GM12864 (cell line): ENCODE measurements around the gene TICAM2.
"Not testable (repeated sequence)": the region's sequence is repeated elsewhere in the genome, so short reads cannot be mapped to it uniquely, and the experiment has no call there.

Source experiments
- DNase-seq: peaks from one replicate; pipeline ENCODE4 v3.0.0-alpha.2; 2011; ENCODE audit warnings: low read depth
- H3K4me3 ChIP-seq: 2 replicates; pipeline ENCODE4 v1.5.1; 2011; ENCODE audit warnings: mild to moderate bottlenecking, low read depth, low read length, control low read depth
- CTCF ChIP-seq: IDR thresholded peaks from 2 replicates; pipeline ENCODE4 v1.5.1; 2011; ENCODE audit warnings: low read depth, mild to moderate bottlenecking, moderate library complexity, low read length, control low read depth, inconsistent platforms; ENCODE audit errors: missing control alignments

TICAM2 gene, protein sequence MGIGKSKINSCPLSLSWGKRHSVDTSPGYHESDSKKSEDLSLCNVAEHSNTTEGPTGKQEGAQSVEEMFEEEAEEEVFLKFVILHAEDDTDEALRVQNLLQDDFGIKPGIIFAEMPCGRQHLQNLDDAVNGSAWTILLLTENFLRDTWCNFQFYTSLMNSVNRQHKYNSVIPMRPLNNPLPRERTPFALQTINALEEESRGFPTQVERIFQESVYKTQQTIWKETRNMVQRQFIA

DNA sequence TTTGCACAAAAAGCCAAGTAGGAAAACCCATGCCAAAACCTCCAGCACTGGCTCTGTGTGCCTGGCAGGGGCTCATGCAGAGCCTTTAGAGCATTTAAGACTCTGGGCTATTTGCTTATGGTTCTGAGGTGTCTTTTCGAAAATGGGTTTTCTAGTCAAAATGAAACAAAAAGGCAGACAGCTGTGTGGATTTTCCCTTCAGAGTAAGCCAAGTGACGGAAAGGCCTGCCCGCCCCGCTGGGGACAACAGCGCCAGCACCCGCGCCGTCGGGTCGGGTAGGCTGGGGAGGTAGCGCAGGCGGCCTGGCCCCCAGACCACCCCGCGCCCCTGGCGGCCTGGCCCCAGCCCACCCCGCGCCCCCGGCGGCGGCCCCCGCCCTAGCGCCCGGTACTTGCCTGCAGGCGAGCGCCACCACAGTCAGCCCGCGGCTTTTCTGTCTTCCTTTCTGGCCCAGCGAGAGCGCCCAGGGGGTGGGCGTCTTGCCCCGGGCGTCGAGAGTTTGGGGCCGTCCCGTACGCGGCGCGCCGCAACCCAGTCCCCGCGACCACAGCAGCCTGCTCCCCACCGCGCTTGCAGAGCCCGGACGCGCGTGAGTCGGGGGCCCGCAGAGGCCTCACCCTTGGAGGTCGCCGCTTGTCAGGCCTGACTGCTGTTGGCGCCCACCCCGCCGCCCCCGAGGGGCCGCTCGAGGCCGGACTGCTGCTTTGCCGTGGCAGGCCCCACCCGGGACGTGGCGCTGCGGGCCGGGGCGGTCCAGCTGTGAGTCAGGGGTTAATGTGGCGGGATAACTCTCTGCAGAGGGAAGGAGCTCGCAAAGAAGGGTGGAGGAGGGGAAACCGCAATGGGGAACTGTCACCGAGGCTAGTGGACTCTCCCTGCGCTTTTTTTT lies at the start of gene TICAM2:
Gene TICAM2 (minus strand): TSS at position 779 of the 890 bp plus-strand sequence. CDS start 21,223 bp downstream, outside the sequence.
- H3K4me3 ChIP-seq = peak within 1 kb of the TSS; percentile 87
- peak; percentile 81 for DNase-seq
- TF ChIP-seq CTCF = peak; percentile 16

DNA sequence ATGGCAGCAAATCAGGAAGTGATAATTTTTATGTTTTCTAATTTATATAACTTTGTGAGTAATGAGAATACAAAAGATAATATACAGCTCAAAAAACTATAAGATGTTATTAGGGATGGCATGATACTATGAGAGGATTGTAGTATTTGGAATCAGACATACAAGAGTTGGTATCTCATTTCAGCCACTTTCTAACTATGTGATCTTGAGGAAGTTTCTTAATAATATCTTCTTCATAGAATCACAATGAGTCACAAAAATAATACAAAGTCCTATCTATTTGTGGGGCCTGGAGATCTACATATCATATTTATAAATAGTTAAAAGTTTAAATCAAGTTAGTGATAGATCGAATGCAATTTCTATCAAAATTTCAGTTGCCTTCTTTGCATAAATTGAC lies 47.3 kb upstream of the TICAM2 start:
- DNase-seq = no peak
- TF ChIP-seq CTCF = no peak

GRCh38 chr5:115648056-115648455 lies 45.8 kb upstream of the TICAM2 start:
- no peak overlapping the region for H3K4me3 ChIP-seq
- DNase-seq = no peak
- TF ChIP-seq CTCF = no peak

More for the DNA sequence above, 47.3 kb upstream of the TICAM2 start:
- H3K4me3 ChIP-seq = no peak overlapping the region

GRCh38 chr5:115645386-115645785 lies 43.1 kb upstream of the TICAM2 start:
- DNase-seq, H3K4me3 ChIP-seq: not testable (repeated sequence)

DNA sequence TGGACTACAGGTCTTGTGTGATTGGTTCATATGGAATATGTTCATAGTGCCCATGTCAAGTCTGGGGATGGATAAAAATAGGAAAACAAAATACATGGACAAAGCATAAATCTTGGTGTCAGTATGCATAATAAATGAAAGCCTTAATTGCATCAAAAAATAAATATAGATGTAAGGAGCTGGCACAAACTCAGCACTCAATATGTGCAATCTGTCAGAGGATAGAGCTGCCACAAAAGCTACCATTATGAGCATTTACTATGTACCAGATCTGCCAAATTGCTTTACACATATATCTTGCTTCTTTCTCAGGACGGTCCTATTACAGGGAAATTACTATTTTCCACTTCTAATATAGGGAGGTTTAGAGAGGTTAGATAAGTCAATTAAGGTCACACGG lies 41.8 kb upstream of the TICAM2 start:
- TF ChIP-seq CTCF = no peak
- DNase-seq = no peak
- no peak overlapping the region for H3K4me3 ChIP-seq

DNA sequence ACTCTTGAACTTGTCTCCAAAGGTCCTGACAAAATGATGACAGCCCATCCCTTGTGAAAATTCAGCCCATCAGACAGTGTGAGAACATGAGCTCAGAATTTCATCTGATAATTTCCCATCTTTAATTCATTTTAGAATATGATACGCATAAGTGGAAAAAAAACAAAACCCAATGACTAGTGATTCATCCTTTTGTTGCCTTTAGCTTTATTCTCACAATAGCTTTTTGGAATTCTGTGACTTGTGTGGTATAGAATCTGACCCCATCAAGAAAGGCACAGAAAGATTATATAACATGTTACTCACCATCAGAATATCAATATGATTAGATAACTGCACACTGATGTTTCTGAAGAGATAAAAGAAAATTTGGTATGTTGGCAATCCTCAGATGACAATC lies 39.7 kb upstream of the TICAM2 start:
- no peak for TF ChIP-seq CTCF
- DNase-seq = no peak

DNA sequence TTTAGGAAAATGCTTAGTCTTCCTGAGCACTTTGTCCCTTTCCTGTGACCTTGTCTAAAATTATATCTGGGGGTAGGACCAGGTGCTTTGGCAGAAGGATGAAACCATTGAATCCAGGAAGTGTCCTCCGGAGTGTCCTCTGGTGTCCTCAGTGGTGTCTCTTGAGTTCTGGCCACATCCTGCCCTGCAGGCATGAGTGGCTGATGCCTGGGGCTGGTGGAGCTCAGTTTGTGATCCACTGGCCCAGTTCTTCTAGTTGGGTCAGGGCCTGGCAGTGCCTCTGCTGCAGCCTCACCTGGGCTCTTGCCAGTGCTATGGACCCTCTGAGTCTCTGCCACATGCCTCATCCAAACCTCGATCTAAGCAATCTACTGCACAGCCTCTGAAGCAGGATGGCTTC lies 38.0 kb upstream of the TICAM2 start:
- TF ChIP-seq CTCF = no peak
- DNase-seq = no peak
- no peak overlapping the region for H3K4me3 ChIP-seq

More for the DNA sequence above, 39.7 kb upstream of the TICAM2 start:
- H3K4me3 ChIP-seq = no peak overlapping the region
